ENCODE results near the gene PTCD2.

- no peak for TF ChIP-seq EZH2 (IDR thresholded peaks at IDR 0.05; ENCODE audit: borderline replicate concordance, low read depth, low read length, poor library complexity, severe bottlenecking)
- no peak for TF ChIP-seq CTCF (conservative IDR thresholded peaks at IDR 0.05; ENCODE audit: low read depth, low read length)
Observed at GRCh38 chr5:72351376-72351775, 31.2 kb downstream of the PTCD2 start.
